SK-N-SH treated with all-trans-retinoic acid at 6 μM for 48 hours (cell line): ENCODE data around the gene DYNC1I2.

ENCODE experiments used
- ATAC-seq: fragments of 200-7000 bp; cut with Tn5 transposase; 3 replicates; pipeline ENCODE4 v1.9.1; 2020; ENCODE audit warnings: mild to moderate bottlenecking, moderate library complexity
- ARNTL ChIP-seq: fragments of 450-650 bp; formaldehyde crosslinking; IDR thresholded peaks from 2 replicates; pipeline ENCODE4 v1.5.0; 2020; ENCODE audit warnings: low read depth, mild to moderate bottlenecking, moderate library complexity, borderline replicate concordance
- BACH2 ChIP-seq: fragments of 250-450 bp; sonication (Bioruptor Pico); IDR thresholded peaks from 2 replicates; pipeline ENCODE4 v1.9.0; 2021; ENCODE audit warnings: mild to moderate bottlenecking, borderline replicate concordance
- CREB5 ChIP-seq: fragments of 250-450 bp; sonication (Bioruptor Pico); IDR thresholded peaks from 2 replicates; pipeline ENCODE4 v1.5.1; 2020; ENCODE audit warnings: low read depth, mild to moderate bottlenecking, moderate library complexity
- ESRRG ChIP-seq: fragments of 250-450 bp; sonication (Bioruptor Pico); IDR thresholded peaks from 2 replicates; pipeline ENCODE4 v1.6.1; 2021; ENCODE audit warnings: mild to moderate bottlenecking
- GLIS3 ChIP-seq: fragments of 250-450 bp; sonication (Bioruptor Pico); IDR thresholded peaks from 2 replicates; pipeline ENCODE4 v1.5.0; 2020; ENCODE audit warnings: mild to moderate bottlenecking, moderate library complexity
- ISL1 ChIP-seq: fragments of 250-450 bp; sonication (Bioruptor Pico); IDR thresholded peaks from 2 replicates; pipeline ENCODE4 v2.1.2; 2022; ENCODE audit warnings: mild to moderate bottlenecking, moderate library complexity
- OSR1 ChIP-seq: fragments of 250-450 bp; sonication (Bioruptor Pico); IDR thresholded peaks from 2 replicates; pipeline ENCODE4 v1.8.0; 2022; ENCODE audit warnings: moderate library complexity, mild to moderate bottlenecking, inconsistent platforms
- PPARA ChIP-seq: fragments of 250-450 bp; sonication (Bioruptor Pico); IDR thresholded peaks from 2 replicates; pipeline ENCODE4 v1.5.0; 2020; ENCODE audit warnings: mild to moderate bottlenecking, borderline replicate concordance
- RARB ChIP-seq: fragments of 250-450 bp; sonication (Bioruptor Pico); IDR thresholded peaks from 2 replicates; pipeline ENCODE4 v1.8.0; 2021; ENCODE audit warnings: mild to moderate bottlenecking, moderate library complexity
- SNAI2 ChIP-seq: fragments of 250-450 bp; sonication (Bioruptor Pico); IDR thresholded peaks from 2 replicates; pipeline ENCODE4 v1.5.0; 2020; ENCODE audit warnings: mild to moderate bottlenecking, moderate library complexity
- TCF4 ChIP-seq: fragments of 250-450 bp; sonication (Bioruptor Pico); IDR thresholded peaks from 2 replicates; pipeline ENCODE4 v1.8.0; 2021; ENCODE audit warnings: mild to moderate bottlenecking, moderate library complexity, borderline replicate concordance
- ZC3H10 ChIP-seq: fragments of 250-450 bp; sonication (Bioruptor Pico); IDR thresholded peaks from 2 replicates; pipeline ENCODE4 v1.5.1; 2021; ENCODE audit warnings: mild to moderate bottlenecking, moderate library complexity
- ZFP3 ChIP-seq: fragments of 250-450 bp; sonication (Bioruptor Pico); IDR thresholded peaks from 2 replicates; pipeline ENCODE4 v1.5.0; 2020; ENCODE audit warnings: mild to moderate bottlenecking, moderate library complexity
- ZFP30 ChIP-seq: fragments of 450-650 bp; formaldehyde crosslinking; IDR thresholded peaks from 2 replicates; pipeline ENCODE4 v1.5.0; 2022; ENCODE audit warnings: mild to moderate bottlenecking, moderate library complexity
- ZNF565 ChIP-seq: fragments of 450-650 bp; formaldehyde crosslinking; conservative IDR thresholded peaks from 2 replicates; pipeline ENCODE4 v1.5.0; 2020; ENCODE audit warnings: low read depth, mild to moderate bottlenecking, moderate library complexity
- ZNF70 ChIP-seq: fragments of 450-650 bp; formaldehyde crosslinking; IDR thresholded peaks from 2 replicates; pipeline ENCODE4 v1.5.0; 2020; ENCODE audit warnings: mild to moderate bottlenecking, moderate library complexity
- ZNF8 ChIP-seq: fragments of 450-650 bp; formaldehyde crosslinking; IDR thresholded peaks from 2 replicates; pipeline ENCODE4 v1.5.0; 2020; ENCODE audit warnings: mild to moderate bottlenecking, moderate library complexity
- TF ChIP-seq, protein P1 (sequence below): fragments of 250-450 bp; sonication (Bioruptor Pico); IDR thresholded peaks from 2 replicates; pipeline ENCODE4 v1.5.1; 2021; ENCODE audit warnings: mild to moderate bottlenecking, moderate library complexity
- TF ChIP-seq, protein P2 (sequence below): fragments of 250-450 bp; sonication (Bioruptor Pico); IDR thresholded peaks from 2 replicates; pipeline ENCODE4 v1.8.0; 2021; ENCODE audit warnings: low read depth, mild to moderate bottlenecking, moderate library complexity, borderline replicate concordance
- TF ChIP-seq, protein P3 (sequence below): fragments of 250-450 bp; sonication (Bioruptor Pico); IDR thresholded peaks from 2 replicates; pipeline ENCODE4 v1.5.0; 2020; ENCODE audit warnings: mild to moderate bottlenecking, moderate library complexity
- TF ChIP-seq, protein P4 (sequence below): fragments of 250-450 bp; sonication (Bioruptor Pico); IDR thresholded peaks from 2 replicates; pipeline ENCODE4 v1.8.0; 2020; ENCODE audit warnings: mild to moderate bottlenecking, moderate library complexity, borderline replicate concordance

The DYNC1I2 gene

DNA sequence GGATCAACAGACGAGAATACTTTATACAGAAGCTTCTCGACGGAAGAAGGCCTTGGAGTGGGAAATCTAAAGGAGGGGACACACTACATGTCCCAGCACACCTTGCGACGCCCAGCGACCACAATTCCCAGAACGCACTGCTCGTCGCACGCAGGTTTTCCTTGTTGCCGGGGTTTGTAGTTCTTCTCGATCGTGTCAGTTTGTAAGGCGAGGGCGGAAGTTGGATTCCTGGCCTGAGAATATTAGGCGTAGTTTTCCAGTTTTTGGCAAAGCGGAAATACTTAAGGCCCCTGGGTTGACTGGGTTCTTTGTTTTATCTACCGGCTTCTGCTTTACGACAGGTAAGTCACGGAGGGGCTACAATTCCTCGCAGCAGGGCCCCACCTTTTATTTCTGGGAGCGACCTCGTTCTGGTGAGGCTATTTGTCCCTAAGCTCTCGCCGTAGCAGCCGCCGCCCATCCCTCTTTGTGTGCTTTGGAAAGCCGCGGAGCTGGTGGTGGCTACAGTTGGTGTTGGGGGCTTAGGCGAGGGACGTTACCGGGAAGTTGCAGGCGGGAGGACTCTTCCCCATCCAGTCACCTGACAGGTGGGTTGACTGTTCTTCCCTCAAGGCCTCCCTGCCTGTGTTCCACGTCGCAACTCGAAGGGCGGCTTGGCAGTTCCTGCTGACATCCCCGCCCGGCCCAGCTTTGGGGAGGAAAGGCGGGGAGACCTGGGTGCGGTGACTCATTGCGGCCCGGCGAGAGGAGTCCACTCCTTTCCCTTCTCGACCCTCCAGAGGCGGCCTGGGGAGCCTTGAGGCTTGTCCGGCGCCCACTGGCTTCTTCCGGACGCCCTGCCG is at the start of gene DYNC1I2:
TSS of gene DYNC1I2 (plus strand) at position 183 of the 842 bp plus-strand sequence. CDS start 2,687 bp downstream, outside the sequence.
- TF ChIP-seq, protein P1, sequence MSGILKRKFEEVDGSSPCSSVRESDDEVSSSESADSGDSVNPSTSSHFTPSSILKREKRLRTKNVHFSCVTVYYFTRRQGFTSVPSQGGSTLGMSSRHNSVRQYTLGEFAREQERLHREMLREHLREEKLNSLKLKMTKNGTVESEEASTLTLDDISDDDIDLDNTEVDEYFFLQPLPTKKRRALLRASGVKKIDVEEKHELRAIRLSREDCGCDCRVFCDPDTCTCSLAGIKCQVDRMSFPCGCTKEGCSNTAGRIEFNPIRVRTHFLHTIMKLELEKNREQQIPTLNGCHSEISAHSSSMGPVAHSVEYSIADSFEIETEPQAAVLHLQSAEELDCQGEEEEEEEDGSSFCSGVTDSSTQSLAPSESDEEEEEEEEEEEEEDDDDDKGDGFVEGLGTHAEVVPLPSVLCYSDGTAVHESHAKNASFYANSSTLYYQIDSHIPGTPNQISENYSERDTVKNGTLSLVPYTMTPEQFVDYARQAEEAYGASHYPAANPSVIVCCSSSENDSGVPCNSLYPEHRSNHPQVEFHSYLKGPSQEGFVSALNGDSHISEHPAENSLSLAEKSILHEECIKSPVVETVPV (CRISPR knock-in tag) = no peak
- TF ChIP-seq GLIS3 (CRISPR knock-in tag) = no peak
- no peak for TF ChIP-seq ZFP30 (CRISPR knock-in tag)
- no peak for TF ChIP-seq ZNF70 (CRISPR knock-in tag)
- peak; percentile 99 for ATAC-seq

DNA sequence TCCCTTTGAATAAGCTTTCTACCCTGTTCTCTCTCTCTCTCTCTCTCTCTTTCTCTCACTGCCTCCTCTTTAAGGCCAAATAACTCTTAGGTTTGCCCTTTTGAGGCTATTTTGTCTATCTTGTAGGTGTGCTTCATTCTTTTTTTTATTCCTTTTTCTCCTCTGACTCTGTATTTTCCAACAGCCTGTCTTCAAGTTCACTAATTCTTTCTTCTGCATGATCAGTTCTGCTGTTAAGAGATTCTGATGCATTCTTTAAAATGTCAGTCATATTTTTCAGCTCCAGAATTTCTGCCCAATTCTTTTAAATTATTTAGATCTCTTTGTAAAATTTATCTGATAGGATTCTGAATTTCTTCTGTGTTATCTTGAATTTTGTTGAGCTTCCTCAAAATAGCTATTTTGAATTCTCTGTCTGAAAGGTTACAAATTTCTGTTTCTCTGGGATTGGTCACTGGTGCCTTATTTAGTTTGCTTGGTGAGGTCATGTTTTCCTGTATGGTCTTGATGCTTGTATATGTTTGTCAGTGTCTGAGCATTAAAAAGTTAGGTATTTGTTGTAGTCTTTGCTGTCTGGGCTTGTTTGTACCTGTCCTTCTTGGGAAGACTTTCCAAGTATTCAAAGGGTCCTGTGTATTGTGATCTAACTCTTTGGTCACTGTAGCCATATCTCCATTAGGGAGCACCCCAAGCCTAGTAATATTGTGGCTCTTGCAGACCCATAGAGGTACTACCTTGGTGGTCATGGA is 35.4 kb upstream of the DYNC1I2 start:
- ATAC-seq = no peak
- peak; percentile 49; the same call in 1 of the 2 replicates for TF ChIP-seq ZFP30 (CRISPR knock-in tag)
- no peak for TF ChIP-seq BACH2 (CRISPR knock-in tag)
- TF ChIP-seq, all 23 proteins: peak for 1

DNA sequence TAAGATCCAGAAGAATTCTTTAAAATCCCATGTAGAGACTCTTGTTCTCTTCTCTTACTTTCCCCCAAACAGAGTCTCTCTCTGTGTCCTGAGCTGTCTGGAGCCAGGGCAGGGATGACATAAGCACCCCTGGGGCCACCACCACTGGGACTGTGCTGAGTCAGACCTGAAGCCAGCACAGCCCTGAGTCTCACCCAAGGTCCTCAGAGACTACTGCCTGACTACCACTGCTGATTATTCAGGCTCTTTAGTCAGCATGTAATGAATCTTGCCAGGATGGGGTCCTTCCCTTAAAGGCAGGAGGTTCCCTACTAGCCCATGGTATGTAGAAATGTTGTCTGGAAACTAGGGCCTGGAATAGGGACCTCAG is 34.9 kb upstream of the DYNC1I2 start:
- TF ChIP-seq ZNF70 (CRISPR knock-in tag) (no peak), ZFP30 (CRISPR knock-in tag) (no peak), ZFP3 (no peak), RARB (no peak), GLIS3 (CRISPR knock-in tag) (no peak), ZNF8 (CRISPR knock-in tag) (no peak), ZC3H10 (no peak), ZNF565 (no peak), CREB5 (CRISPR knock-in tag) (no peak), TCF4 (CRISPR knock-in tag) (no peak), ESRRG (CRISPR knock-in tag) (no peak)
- TF ChIP-seq, protein P2, sequence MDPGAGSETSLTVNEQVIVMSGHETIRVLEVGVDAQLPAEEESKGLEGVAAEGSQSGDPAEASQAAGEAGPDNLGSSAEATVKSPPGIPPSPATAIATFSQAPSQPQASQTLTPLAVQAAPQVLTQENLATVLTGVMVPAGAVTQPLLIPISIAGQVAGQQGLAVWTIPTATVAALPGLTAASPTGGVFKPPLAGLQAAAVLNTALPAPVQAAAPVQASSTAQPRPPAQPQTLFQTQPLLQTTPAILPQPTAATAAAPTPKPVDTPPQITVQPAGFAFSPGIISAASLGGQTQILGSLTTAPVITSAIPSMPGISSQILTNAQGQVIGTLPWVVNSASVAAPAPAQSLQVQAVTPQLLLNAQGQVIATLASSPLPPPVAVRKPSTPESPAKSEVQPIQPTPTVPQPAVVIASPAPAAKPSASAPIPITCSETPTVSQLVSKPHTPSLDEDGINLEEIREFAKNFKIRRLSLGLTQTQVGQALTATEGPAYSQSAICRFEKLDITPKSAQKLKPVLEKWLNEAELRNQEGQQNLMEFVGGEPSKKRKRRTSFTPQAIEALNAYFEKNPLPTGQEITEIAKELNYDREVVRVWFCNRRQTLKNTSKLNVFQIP = no peak
- TF ChIP-seq, protein P3, sequence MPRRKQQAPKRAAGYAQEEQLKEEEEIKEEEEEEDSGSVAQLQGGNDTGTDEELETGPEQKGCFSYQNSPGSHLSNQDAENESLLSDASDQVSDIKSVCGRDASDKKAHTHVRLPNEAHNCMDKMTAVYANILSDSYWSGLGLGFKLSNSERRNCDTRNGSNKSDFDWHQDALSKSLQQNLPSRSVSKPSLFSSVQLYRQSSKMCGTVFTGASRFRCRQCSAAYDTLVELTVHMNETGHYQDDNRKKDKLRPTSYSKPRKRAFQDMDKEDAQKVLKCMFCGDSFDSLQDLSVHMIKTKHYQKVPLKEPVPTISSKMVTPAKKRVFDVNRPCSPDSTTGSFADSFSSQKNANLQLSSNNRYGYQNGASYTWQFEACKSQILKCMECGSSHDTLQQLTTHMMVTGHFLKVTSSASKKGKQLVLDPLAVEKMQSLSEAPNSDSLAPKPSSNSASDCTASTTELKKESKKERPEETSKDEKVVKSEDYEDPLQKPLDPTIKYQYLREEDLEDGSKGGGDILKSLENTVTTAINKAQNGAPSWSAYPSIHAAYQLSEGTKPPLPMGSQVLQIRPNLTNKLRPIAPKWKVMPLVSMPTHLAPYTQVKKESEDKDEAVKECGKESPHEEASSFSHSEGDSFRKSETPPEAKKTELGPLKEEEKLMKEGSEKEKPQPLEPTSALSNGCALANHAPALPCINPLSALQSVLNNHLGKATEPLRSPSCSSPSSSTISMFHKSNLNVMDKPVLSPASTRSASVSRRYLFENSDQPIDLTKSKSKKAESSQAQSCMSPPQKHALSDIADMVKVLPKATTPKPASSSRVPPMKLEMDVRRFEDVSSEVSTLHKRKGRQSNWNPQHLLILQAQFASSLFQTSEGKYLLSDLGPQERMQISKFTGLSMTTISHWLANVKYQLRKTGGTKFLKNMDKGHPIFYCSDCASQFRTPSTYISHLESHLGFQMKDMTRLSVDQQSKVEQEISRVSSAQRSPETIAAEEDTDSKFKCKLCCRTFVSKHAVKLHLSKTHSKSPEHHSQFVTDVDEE (CRISPR knock-in tag) = no peak
- no peak for ATAC-seq

DNA sequence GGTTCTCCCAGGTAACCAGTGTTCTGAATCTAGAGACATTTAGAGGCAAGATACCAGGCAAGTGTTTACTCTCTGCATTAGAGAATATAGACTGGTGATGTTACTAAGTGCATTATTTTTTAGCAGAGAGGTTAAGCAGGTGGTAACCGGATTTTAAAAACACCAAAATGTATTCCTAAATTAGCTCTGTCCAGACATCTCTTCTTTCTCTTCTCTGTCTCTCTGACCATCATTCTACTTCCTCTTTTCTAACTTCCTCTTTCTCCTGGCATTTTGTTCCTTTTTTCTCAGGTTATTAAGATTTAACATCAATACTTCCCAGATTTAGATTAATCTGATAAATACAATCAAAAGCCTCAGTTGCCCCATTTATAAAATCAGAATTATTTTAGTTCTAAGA is 31.7 kb upstream of the DYNC1I2 start:
- TF ChIP-seq ARNTL (CRISPR knock-in tag) = no peak
- no peak for TF ChIP-seq SNAI2 (CRISPR knock-in tag)
- TF ChIP-seq GLIS3 (CRISPR knock-in tag) = no peak
- no peak for TF ChIP-seq ZFP30 (CRISPR knock-in tag)
- TF ChIP-seq ZNF70 (CRISPR knock-in tag) = no peak
- no peak for TF ChIP-seq ISL1 (CRISPR knock-in tag)
- no peak for TF ChIP-seq ESRRG (CRISPR knock-in tag)
- TF ChIP-seq, protein P3 (CRISPR knock-in tag) = no peak
- TF ChIP-seq OSR1 (CRISPR knock-in tag) = no peak
- TF ChIP-seq, protein P4, sequence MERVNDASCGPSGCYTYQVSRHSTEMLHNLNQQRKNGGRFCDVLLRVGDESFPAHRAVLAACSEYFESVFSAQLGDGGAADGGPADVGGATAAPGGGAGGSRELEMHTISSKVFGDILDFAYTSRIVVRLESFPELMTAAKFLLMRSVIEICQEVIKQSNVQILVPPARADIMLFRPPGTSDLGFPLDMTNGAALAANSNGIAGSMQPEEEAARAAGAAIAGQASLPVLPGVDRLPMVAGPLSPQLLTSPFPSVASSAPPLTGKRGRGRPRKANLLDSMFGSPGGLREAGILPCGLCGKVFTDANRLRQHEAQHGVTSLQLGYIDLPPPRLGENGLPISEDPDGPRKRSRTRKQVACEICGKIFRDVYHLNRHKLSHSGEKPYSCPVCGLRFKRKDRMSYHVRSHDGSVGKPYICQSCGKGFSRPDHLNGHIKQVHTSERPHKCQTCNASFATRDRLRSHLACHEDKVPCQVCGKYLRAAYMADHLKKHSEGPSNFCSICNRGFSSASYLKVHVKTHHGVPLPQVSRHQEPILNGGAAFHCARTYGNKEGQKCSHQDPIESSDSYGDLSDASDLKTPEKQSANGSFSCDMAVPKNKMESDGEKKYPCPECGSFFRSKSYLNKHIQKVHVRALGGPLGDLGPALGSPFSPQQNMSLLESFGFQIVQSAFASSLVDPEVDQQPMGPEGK (CRISPR knock-in tag) = no peak
- no peak for TF ChIP-seq ZFP3
- no peak for TF ChIP-seq PPARA
- no peak for ATAC-seq
